Stimulated activated memory B cell treated with anti-CD40 and anti-IgM and Interleukin-4, amounts not matched to agents 10 μg/mL and 1 μg/mL and 100 μg/mL, for 72 hours (primary cell): ENCODE measurements around the gene PHYKPL.

Source experiments
- ATAC-seq: fragments of 150-1000 bp; cut with Tn5 transposase; 2 replicates; pipeline ENCODE4 v1.10.0; 2021
- H3K27ac Mint-ChIP-seq: one replicate; pipeline ENCODE4 v1.8.0; 2022; ENCODE audit warnings: mild to moderate bottlenecking, mixed read lengths
- H3K27me3 Mint-ChIP-seq: one replicate; pipeline ENCODE4 v1.8.0; 2022; ENCODE audit warnings: mixed read lengths
- H3K36me3 Mint-ChIP-seq: one replicate; pipeline ENCODE4 v1.8.0; 2022; ENCODE audit warnings: mixed read lengths
- H3K4me1 Mint-ChIP-seq: one replicate; pipeline ENCODE4 v1.8.0; 2022; ENCODE audit warnings: mixed read lengths
- H3K4me3 Mint-ChIP-seq: one replicate; pipeline ENCODE4 v1.8.0; 2022; ENCODE audit warnings: mild to moderate bottlenecking, moderate library complexity, mixed read lengths
- H3K9me3 Mint-ChIP-seq: one replicate; pipeline ENCODE4 v1.8.0; 2022; ENCODE audit warnings: mixed read lengths

Gene PHYKPL

DNA sequence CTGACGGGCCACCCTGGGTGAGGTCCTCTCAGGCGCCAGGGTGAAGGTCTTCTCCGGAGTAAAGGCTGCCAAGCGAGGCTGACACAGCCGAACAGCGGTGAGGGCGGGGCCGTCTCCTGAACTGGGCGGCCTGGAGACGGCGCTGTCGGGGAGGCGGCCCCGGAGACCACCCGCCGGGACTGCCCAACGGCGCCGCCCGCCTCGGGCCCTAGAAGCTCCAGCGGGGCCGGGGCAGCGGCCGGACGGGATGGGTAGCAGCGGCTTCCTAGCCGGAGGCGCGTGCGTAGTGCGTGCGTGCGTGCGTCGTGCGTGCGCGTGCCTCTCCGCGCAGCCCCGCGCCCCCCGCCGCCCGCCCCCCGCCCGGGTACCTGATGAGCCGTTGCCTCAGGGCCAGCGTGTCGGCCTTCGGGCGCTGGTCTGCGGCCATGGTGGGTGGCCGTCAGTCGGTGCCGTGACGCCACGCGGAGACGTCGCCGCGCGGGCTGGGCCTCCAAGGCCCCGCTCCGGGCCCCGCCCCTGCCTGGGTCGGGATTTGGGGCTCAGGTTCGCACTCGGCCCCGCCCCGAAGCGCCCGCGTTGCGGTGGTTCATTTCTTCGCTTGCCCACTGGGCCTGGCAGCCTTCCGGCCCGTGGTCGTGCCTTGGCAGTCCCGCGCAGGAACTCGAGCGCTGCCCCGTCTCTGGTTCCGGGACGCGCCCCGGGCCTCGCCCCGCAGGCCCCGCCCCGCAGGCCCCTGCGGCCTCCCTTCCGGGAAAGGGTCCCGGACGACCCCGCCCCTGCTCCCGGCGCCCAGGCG is at the start of gene PHYKPL:
PHYKPL (minus strand) TSS at position 679 of the 796 bp plus-strand sequence; CDS start at position 427, 252 bp downstream.
- no peaks in the 10 kb centered on the region for H3K9me3 Mint-ChIP-seq
- peak within 1 kb of the TSS; percentile 81 for H3K4me3 Mint-ChIP-seq
- peak within 1 kb of the TSS; percentile 87 for H3K27ac Mint-ChIP-seq
- H3K36me3 Mint-ChIP-seq: peaks cover 37% of the 10 kb centered on the region
- H3K27me3 Mint-ChIP-seq: no peaks in the 10 kb centered on the region
- peaks cover 58% of the 10 kb centered on the region for H3K4me1 Mint-ChIP-seq
- ATAC-seq: peak; percentile 86

DNA sequence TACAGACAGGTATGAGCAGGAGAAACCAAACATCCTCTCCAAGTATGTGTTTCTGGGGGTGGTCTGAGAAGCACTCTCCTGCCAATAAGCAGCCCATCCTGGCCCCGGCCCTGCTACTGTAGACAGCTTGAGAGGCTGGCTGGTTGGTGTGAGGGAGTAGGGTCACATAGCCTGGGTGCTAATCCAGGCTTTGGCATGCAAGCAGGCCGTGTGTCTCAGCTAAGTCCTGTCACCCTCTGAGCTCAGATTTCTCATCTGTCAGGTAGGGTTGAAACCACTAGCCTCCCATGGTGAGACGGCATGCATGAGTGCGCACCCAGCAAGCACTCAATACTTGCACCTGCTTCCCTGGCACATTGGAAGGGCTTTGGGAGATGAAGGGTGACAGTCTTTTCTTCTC is 49.8 kb upstream of the PHYKPL start:
- no peak for ATAC-seq
- peaks cover 10% of the 10 kb centered on the region for H3K4me1 Mint-ChIP-seq
- no peak overlapping the region for H3K4me3 Mint-ChIP-seq
- peaks cover 49% of the 10 kb centered on the region for H3K27me3 Mint-ChIP-seq
- H3K36me3 Mint-ChIP-seq: no peaks in the 10 kb centered on the region
- no peak overlapping the region for H3K27ac Mint-ChIP-seq
- H3K9me3 Mint-ChIP-seq: peaks cover 8% of the 10 kb centered on the region

DNA sequence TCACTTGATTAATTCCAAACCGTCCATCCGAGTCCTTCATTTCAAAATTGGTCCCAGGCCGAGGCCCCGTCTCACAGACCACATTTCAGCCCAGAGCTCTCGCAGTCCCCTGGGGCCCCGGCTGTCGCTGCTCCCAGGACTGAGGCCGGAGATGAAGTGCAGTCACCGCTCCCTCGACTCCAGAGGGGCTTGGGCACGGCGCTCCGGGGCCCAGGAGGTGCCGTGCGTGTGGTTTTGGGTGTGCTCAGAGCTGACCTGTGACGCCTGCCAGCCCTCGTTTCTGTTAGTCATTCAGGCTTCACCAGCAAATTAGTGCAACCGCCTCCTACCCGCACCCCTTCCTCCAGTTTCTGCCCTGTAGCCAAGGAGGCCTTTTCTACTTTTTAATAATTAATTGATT is 48.7 kb upstream of the PHYKPL start:
- Mint-ChIP-seq H3K36me3 (no peaks in the 10 kb centered on the region), H3K4me3 (no peak overlapping the region), H3K27me3 (peaks cover 41% of the 10 kb centered on the region), H3K9me3 (peaks cover 8% of the 10 kb centered on the region), H3K27ac (no peak overlapping the region), H3K4me1 (peaks cover 10% of the 10 kb centered on the region)
- no peak for ATAC-seq

- Mint-ChIP-seq H3K36me3 (no peaks in the 10 kb centered on the region), H3K27me3 (peaks cover 44% of the 10 kb centered on the region), H3K27ac (no peak overlapping the region), H3K4me3 (no peak overlapping the region), H3K9me3 (peaks cover 8% of the 10 kb centered on the region), H3K4me1 (peaks cover 10% of the 10 kb centered on the region)
- ATAC-seq: no peak
These were observed 48.0 kb upstream of the PHYKPL start for GRCh38 chr5:178280631-178281030.

- Mint-ChIP-seq H3K27me3 (peaks cover 51% of the 10 kb centered on the region), H3K4me1 (peaks cover 10% of the 10 kb centered on the region), H3K9me3 (peaks cover 8% of the 10 kb centered on the region), H3K27ac (peak overlapping the region; percentile 16), H3K36me3 (no peaks in the 10 kb centered on the region), H3K4me3 (no peak overlapping the region)
- peak; percentile 68 for ATAC-seq
These were observed 47.3 kb upstream of the PHYKPL start for GRCh38 chr5:178279723-178280438.

DNA sequence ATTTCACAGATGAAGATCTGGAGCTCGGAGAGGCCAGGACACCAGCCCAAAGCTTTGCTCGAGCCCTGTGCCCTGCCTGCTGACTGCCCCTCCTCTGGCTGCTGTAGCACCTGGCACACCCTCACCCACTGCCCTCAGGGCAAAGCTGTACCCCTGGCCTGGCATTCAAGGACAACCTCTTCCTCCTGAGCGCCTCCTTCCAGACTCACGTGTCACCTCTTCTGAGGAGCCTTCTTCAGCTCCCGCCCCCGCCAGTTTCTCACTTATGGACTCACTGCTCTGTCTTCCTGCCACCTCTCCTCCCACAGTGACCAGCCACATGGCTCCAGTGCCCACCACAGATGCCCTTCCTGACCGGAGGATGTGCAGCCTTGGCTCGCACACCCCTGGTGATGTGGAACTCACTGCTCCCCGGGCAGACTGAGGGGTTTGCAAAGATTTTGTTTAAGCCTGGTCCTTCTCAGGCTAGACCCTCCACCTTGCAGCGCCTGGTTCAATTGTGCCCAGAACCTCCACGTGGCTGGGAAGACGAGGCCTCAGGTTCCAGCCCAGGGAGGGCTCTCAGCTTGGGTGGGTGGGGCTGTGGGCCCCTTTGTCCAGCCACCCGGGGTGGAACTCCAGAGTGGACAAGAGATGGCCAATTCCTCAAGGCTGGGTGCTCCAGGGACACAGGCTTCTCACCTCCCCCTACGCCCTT is 46.6 kb upstream of the PHYKPL start:
- no peaks in the 10 kb centered on the region for H3K36me3 Mint-ChIP-seq
- H3K9me3 Mint-ChIP-seq: peaks cover 8% of the 10 kb centered on the region
- H3K4me1 Mint-ChIP-seq: peaks cover 10% of the 10 kb centered on the region
- H3K27me3 Mint-ChIP-seq: peaks cover 58% of the 10 kb centered on the region
- ATAC-seq: no peak
- peak overlapping the region; percentile 16 for H3K27ac Mint-ChIP-seq
- H3K4me3 Mint-ChIP-seq: no peak overlapping the region

DNA sequence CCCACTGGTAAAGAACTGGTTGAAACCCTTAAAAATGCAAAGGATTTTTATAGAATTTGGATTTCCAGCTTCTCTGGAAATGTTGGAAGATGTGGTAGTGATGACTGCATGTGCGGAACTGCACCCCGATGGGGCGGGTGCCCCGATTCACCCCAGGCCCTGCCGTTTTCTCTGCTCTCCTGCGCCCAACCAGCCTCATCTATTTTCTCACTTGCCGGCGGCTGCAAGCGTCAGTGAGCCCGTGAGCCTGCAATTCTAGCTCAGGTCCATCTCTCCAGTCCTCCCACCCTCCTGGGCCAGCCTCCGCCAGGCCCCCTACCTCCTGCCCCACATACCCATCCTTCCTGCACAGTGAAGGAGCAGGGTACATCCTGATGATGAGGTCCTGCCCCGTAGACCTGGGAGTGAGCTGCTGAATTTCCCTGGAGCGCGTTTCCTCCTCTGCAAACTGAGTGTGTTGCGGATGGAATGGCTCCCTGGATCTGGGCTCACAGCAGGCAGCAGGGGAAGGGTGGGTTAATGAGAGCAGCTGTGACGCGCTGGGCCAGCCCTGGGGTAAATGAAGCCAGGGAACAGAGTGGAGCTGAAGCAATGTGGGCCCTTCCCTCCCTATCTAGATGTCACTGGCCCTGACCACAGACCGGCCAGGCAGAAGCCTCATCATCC is 45.9 kb upstream of the PHYKPL start:
- Mint-ChIP-seq H3K4me1 (peaks cover 10% of the 10 kb centered on the region), H3K36me3 (no peaks in the 10 kb centered on the region), H3K27ac (no peak overlapping the region), H3K4me3 (no peak overlapping the region), H3K27me3 (peaks cover 65% of the 10 kb centered on the region), H3K9me3 (peaks cover 4% of the 10 kb centered on the region)
- no peak for ATAC-seq

GRCh38 chr5:178277866-178278265 is 45.3 kb upstream of the PHYKPL start:
- Mint-ChIP-seq H3K27me3 (peaks cover 71% of the 10 kb centered on the region), H3K4me3 (no peak overlapping the region), H3K36me3 (no peaks in the 10 kb centered on the region), H3K9me3 (no peaks in the 10 kb centered on the region), H3K27ac (no peak overlapping the region), H3K4me1 (peaks cover 10% of the 10 kb centered on the region)
- ATAC-seq: no peak

DNA sequence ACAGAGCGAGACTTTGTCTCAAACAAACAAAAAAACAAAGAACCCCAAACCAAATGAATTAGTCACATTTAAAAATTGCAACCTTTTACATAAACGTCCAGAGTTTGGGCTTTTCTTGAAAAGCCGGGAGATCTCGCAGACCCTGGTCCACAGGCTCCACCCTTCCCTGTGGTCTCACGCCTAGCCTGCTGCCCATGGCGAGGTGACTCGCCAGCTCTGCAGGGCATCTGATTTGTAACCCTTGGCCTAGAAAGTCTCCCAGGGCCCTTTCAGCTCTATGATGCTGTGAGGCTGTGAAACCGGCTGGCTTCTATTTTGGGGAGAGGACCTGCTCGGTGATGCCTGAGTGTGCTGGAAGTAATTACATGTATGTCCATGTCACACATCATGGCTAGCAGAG is 44.7 kb upstream of the PHYKPL start:
- no peak for ATAC-seq
- peaks cover 76% of the 10 kb centered on the region for H3K27me3 Mint-ChIP-seq
- peaks cover 10% of the 10 kb centered on the region for H3K4me1 Mint-ChIP-seq
- H3K9me3 Mint-ChIP-seq: no peaks in the 10 kb centered on the region
- no peak overlapping the region for H3K4me3 Mint-ChIP-seq
- no peaks in the 10 kb centered on the region for H3K36me3 Mint-ChIP-seq
- no peak overlapping the region for H3K27ac Mint-ChIP-seq

DNA sequence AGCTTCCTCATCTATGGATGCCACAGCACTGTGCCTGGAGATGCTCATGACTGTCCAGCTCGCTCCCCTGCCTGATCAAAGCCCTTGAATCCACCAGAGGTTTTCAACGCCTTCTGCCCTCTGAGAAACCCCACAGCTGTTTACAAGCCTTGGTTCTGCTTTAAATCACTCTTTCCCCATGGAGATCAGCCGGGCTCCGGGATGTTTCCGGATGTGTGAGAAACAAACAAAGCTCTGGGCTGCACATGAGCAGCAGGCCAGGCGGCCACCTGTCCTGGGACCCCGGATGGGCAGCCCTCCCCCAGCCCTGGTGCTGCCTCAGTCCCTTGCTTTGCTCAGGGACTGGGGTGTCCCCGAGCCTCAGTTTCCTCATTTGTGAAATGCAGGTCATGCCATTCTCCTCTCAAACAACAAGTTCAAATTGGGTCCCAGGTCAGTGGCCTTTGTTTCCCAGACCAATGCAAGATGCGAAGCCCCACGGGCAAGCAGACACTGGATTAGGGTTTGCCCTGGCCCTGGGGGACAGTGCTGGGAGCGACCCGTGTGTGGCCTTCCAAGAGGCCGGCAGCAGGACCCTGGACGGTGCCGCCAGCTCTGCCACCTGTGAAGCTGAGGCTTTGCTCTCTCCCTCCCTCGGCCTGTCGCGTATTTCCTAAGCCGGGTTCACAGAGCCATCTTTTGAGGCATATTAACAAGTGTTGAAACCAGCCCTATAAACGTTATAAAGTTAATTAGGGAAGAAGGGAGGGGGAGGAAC is 42.4 kb upstream of the PHYKPL start:
- Mint-ChIP-seq H3K4me3 (no peak overlapping the region), H3K4me1 (peaks cover 4% of the 10 kb centered on the region), H3K36me3 (no peaks in the 10 kb centered on the region), H3K27ac (no peak overlapping the region), H3K9me3 (no peaks in the 10 kb centered on the region), H3K27me3 (peaks cover 70% of the 10 kb centered on the region)
- no peak for ATAC-seq

DNA sequence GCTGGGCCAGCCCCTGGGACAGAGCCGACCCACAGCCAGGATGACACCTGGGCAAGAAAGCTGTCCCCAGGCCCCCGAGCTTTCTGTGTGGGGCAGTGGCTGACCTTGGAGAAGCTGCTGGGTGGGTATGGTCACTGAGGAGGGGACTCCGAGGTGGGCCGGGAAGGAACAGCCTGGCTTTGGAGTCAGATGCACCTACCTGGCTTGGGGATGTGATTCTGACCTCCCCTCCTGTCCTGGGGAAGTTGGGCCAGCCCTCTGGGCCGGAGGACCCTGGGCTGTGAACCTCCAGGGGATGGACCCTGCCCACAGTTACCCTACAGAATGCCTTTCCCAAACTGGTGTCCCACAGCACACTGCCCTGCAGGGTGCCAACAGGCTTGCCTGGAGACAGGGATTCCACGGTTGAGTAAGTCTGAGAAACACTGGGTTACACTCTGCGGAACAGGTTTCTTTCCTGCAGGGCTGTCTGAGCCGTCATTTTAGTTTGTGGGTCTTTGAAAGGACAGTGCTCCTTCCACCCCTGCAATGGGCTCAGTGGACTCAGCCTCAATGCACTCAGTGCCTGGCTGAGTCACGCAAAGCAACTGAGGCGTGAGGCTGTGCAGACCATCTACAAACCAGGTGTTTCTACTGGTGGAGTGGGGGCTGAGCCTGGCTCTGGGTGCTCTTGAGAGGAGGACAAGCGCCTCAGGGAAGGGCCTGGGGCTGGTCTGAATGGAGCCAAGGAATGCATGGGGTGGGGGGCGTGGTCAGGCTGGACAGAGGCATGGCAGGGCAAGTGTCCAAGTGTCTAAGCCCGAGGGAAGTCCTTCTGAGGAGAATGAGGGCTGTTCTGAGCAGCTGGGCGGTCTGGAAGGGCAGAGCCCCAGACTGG is 41.3 kb upstream of the PHYKPL start:
- ATAC-seq: peak; percentile 3
- Mint-ChIP-seq H3K4me1 (no peaks in the 10 kb centered on the region), H3K4me3 (no peak overlapping the region), H3K36me3 (no peaks in the 10 kb centered on the region), H3K27me3 (peaks cover 60% of the 10 kb centered on the region), H3K9me3 (peaks cover 5% of the 10 kb centered on the region), H3K27ac (no peak overlapping the region)

GRCh38 chr5:178273041-178273440 is 40.4 kb upstream of the PHYKPL start:
- Mint-ChIP-seq H3K27ac (no peak overlapping the region), H3K27me3 (peaks cover 51% of the 10 kb centered on the region), H3K4me3 (no peak overlapping the region), H3K36me3 (no peaks in the 10 kb centered on the region), H3K4me1 (no peaks in the 10 kb centered on the region), H3K9me3 (peaks cover 5% of the 10 kb centered on the region)
- no peak for ATAC-seq

DNA sequence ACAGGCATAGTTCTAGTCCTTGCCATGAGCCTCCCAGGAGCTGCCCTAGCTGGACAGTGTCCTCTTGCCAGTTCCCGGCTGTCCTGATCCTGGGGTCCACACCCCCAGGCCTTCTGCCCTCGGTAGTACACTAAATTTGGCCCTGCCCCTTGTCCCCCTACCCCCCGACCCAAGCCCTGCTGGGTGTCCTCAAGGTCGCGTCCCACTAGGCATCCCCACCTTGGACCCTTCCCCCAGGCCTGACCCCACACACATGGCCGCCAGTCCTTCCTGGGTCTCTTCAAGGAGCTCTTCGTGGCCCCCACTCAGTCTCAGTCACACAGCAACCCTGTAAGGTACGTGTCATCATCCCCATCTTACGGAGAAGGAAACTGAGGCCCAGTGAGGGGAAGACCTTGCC is 40.0 kb upstream of the PHYKPL start:
- H3K9me3 Mint-ChIP-seq: peaks cover 5% of the 10 kb centered on the region
- H3K4me3 Mint-ChIP-seq: no peak overlapping the region
- no peaks in the 10 kb centered on the region for H3K36me3 Mint-ChIP-seq
- peaks cover 47% of the 10 kb centered on the region for H3K27me3 Mint-ChIP-seq
- no peaks in the 10 kb centered on the region for H3K4me1 Mint-ChIP-seq
- ATAC-seq: no peak
- no peak overlapping the region for H3K27ac Mint-ChIP-seq
